Measurements from ENCODE around the gene ZYX. TPM values are rescaled to one million over a fixed set of nuclear protein-coding genes. Genes with fewer than 3 reads are reported as not detected.
"Not testable (repeated sequence)": the region's sequence is repeated elsewhere in the genome, so short reads cannot be mapped to it uniquely, and the experiment has no call there.

ZYX gene
- total RNA-seq, 2 donors from 2014 or later: 54.9 to 110 TPM

DNA sequence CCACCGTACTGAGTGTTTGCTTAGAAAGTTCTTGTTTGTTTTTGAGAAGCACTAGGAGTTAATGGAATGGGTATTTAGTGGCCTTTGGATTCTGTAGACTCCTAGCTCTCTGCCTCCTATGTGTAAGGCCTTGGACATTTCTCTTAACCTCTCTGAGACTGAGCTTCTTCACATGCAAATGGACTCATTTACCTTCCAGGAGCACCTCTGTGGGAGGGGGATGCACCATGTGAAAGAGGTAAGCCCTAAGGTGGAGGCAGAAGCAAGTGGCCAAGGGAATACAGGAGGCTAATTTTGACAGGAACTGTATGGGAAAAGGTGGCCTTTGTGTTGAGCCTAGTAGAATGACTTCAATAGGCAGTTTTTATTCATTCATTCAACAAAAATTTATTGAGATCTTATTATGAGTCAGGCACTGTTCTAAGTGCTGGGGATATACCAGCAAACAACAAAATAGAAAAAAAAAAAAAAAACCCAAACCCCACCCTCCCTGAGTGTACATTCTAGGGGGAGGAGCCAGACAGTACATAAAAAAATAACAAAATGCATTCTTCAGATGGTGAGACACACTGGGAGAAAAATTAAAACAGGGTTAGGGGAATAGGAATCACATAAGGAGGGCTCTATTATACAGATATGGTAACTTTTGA is 36.7 kb downstream of the ZYX start:
- no peaks in the 10 kb centered on the region for H3K4me1 ChIP-seq

GRCh38 chr7:143418681-143419458 is 37.7 kb downstream of the ZYX start:
- Histone ChIP-seq H3K27ac (no peak overlapping the region), H3K36me3 (no peaks in the 10 kb centered on the region), H3K27me3 (no peaks in the 10 kb centered on the region), H3K9ac (ENCODE audit: low read depth in 2 of 2, low read length in 2 of 2) (no peak overlapping the region), H3K4me1 (no peaks in the 10 kb centered on the region), H3K9me3 (no peaks in the 10 kb centered on the region), H3K4me3 (no peak overlapping the region)
- intact Hi-C loops (cut with DNase I): loop anchor here (5.0 kb wide), 3 partner anchors 37 to 177 kb away; partner anchors contain the start of gene ZYX
- TF ChIP-seq, protein P1, sequence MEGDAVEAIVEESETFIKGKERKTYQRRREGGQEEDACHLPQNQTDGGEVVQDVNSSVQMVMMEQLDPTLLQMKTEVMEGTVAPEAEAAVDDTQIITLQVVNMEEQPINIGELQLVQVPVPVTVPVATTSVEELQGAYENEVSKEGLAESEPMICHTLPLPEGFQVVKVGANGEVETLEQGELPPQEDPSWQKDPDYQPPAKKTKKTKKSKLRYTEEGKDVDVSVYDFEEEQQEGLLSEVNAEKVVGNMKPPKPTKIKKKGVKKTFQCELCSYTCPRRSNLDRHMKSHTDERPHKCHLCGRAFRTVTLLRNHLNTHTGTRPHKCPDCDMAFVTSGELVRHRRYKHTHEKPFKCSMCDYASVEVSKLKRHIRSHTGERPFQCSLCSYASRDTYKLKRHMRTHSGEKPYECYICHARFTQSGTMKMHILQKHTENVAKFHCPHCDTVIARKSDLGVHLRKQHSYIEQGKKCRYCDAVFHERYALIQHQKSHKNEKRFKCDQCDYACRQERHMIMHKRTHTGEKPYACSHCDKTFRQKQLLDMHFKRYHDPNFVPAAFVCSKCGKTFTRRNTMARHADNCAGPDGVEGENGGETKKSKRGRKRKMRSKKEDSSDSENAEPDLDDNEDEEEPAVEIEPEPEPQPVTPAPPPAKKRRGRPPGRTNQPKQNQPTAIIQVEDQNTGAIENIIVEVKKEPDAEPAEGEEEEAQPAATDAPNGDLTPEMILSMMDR (IDR thresholded peaks at IDR 0.05): no peak
- no peak for DNase-seq

More for the DNA sequence above, 36.7 kb downstream of the ZYX start:
- no peak overlapping the region for H3K9ac ChIP-seq (ENCODE audit: low read depth in 2 of 2, low read length in 2 of 2)
- H3K36me3 ChIP-seq: no peaks in the 10 kb centered on the region
- H3K4me3 ChIP-seq: no peak overlapping the region
- TF ChIP-seq, protein P1 (IDR thresholded peaks at IDR 0.05): no peak
- H3K9me3 ChIP-seq: no peaks in the 10 kb centered on the region
- H3K27me3 ChIP-seq: no peaks in the 10 kb centered on the region
- no peak for DNase-seq
- intact Hi-C loops (cut with DNase I): loop anchor here (5.0 kb wide), 3 partner anchors 36 to 176 kb away; partner anchors contain the start of gene ZYX
- no peak overlapping the region for H3K27ac ChIP-seq

DNA sequence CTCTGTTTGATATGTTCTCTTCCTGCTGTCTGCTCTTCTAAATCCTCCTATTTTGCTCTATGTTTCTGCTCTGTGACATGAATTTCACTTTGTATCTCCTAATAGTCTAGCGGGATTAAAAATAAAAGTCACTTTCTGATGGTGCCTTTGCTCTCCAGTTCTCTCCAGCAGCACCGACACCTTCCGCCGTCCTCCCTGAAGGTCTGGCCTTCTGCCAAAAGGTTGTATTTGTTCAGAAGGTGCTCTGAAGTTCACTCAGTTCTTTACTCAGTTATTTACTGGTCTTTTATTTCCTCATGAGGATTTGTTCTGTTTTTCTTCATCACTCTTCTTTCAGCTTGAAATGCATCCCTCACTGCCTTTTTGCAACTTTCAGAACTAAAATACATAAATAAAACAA is 38.7 kb downstream of the ZYX start:
- Histone ChIP-seq H3K9ac (ENCODE audit: low read depth in 2 of 2, low read length in 2 of 2) (no peak overlapping the region), H3K4me1 (no peaks in the 10 kb centered on the region), H3K36me3 (no peaks in the 10 kb centered on the region), H3K27me3 (no peaks in the 10 kb centered on the region), H3K9me3 (no peaks in the 10 kb centered on the region), H3K27ac (no peak overlapping the region), H3K4me3 (no peak overlapping the region)
- TF ChIP-seq, protein P1 (IDR thresholded peaks at IDR 0.05): no peak
- intact Hi-C loops (cut with DNase I): loop anchor here (5.0 kb wide), 3 partner anchors 38 to 178 kb away; partner anchors contain the start of gene ZYX
- peak; percentile 78 for DNase-seq

GRCh38 chr7:143420624-143421023 is 39.5 kb downstream of the ZYX start:
- H3K36me3 ChIP-seq; H3K4me3 ChIP-seq; H3K4me1 ChIP-seq; DNase-seq; H3K27ac ChIP-seq; H3K9ac ChIP-seq (ENCODE audit: low read depth in 2 of 2, low read length in 2 of 2); H3K27me3 ChIP-seq; H3K9me3 ChIP-seq; intact Hi-C loops (cut with DNase I): not testable (repeated sequence)

- H3K27ac ChIP-seq: no peak overlapping the region
- TF ChIP-seq, protein P1 (IDR thresholded peaks at IDR 0.05): no peak
- no peak overlapping the region for H3K4me3 ChIP-seq
- no peaks in the 10 kb centered on the region for H3K4me1 ChIP-seq
- intact Hi-C loops (cut with DNase I): no loop called here
- no peak for DNase-seq
- no peak overlapping the region for H3K9ac ChIP-seq (ENCODE audit: low read depth in 2 of 2, low read length in 2 of 2)
- no peaks in the 10 kb centered on the region for H3K27me3 ChIP-seq
- H3K36me3 ChIP-seq: no peaks in the 10 kb centered on the region
- no peaks in the 10 kb centered on the region for H3K9me3 ChIP-seq
These were observed 40.9 kb downstream of the ZYX start for GRCh38 chr7:143422033-143422432.

GRCh38 chr7:143424476-143424875 is 43.3 kb downstream of the ZYX start:
- H3K9me3 ChIP-seq; H3K4me3 ChIP-seq; H3K36me3 ChIP-seq; H3K9ac ChIP-seq (ENCODE audit: low read depth in 2 of 2, low read length in 2 of 2); DNase-seq; H3K27me3 ChIP-seq; intact Hi-C loops (cut with DNase I); H3K27ac ChIP-seq; H3K4me1 ChIP-seq: not testable (repeated sequence)

Measured in colonic mucosa (tissue), 4 donors.